ENCODE results near the gene CASD1. TPM values are rescaled to one million over a fixed set of nuclear protein-coding genes. Genes with fewer than 3 reads are reported as not detected.

The CASD1 gene
- total RNA-seq (20.2 TPM), polyA plus RNA-seq (34.2 TPM)
- long read RNA-seq, donor 1 = 0 reads
- long read RNA-seq, donor 2 = 0 reads
- long read RNA-seq, donor 3, partial matches to known transcripts = 0 of 4 reads
- long read RNA-seq, donor 3, other reads (novel, unspliced or antisense) = 0 of 4 reads
- long read RNA-seq, donor 4, partial matches to known transcripts = 0 of 1 reads
- long read RNA-seq, donor 4, other reads (novel, unspliced or antisense) = 0 of 1 reads
- long read RNA-seq, donor 5 = 0 reads
- long read RNA-seq, donor 6, transcript CASD1-201 (18 exons, 3,942 nt) = major isoform, 5 of 5 reads
- long read RNA-seq, donor 6, partial matches to known transcripts = 0 of 5 reads
- long read RNA-seq, donor 6, other reads (novel, unspliced or antisense) = 0 of 5 reads
- long read RNA-seq, donor 7 = 0 reads
- long read RNA-seq, donor 8, partial matches to known transcripts = 6 of 11 reads
- long read RNA-seq, donor 8, other reads (novel, unspliced or antisense) = 5 of 11 reads
- long read RNA-seq, donor 9 = 0 reads
- long read RNA-seq, donor 10, partial matches to known transcripts = 0 of 1 reads
- long read RNA-seq, donor 10, other reads (novel, unspliced or antisense) = 0 of 1 reads

DNA sequence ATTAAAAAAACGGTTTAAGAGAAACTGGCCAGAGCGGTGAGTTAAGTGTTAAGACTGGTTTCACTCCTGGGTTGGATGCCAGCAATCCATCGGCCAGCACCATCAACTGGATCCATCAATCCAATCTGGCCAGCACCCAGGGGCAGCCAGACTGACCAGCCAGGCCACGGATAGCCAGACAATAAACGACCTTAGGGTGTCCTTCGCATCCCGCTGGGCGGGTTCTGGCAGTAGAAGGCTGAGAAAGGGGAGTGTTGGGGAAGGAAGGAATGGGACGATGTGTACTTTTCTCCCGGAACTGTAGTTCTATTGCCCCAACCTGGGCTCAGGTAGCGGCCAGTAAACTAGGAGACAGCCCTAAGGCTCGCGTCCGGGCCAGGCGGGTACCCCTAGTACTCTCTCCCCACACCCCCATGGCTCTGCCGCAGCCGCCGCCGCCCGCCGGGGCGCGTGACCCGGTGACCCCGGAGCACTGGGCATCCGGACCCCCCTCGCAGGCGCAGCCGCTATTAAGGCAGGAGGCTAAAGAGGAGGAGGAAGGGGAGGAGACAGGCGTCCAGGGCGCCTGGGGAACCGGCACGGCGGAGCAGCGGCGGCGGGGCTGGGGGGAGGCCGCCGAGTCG, at the start of gene CASD1:
Gene CASD1, plus strand, starts transcription at position 546 of the 623 bp plus-strand sequence. CDS start 276 bp downstream, outside the sequence.
- peak; percentile 11 to 70 (median 43) for DNase-seq (ENCODE audit: low read depth in 6 of 9, low spot score in 9 of 9)
- WGBS = 6% methylated on average over 40 of the region's 40 CpGs
- H3K27ac ChIP-seq (ENCODE audit: low read depth in 1 of 2, low read length in 1 of 2) = peak within 1 kb of the TSS; percentile 89 to 90
- peaks cover 11 to 18% of the 10 kb centered on the region in 2 donors for H3K4me1 ChIP-seq (ENCODE audit: control insufficient read depth in 2 of 2, insufficient read depth in 2 of 2, low read length in 2 of 2)
- H3K4me3 ChIP-seq (ENCODE audit: low read length in 2 of 2) = peak within 1 kb of the TSS; percentile 78 to 86
- no peaks in the 10 kb centered on the region for H3K27me3 ChIP-seq (ENCODE audit: control insufficient read depth in 2 of 2, insufficient read depth in 1 of 2, low read length in 1 of 2)
- no peaks in the 10 kb centered on the region for H3K36me3 ChIP-seq (ENCODE audit: control insufficient read depth in 2 of 2, insufficient read depth in 2 of 2, low read length in 1 of 2)
- H3K9me3 ChIP-seq (ENCODE audit: control insufficient read depth in 2 of 2, insufficient read depth in 1 of 2, low read length in 1 of 2) = peaks cover 0 to 3% of the 10 kb centered on the region in 2 donors

DNA sequence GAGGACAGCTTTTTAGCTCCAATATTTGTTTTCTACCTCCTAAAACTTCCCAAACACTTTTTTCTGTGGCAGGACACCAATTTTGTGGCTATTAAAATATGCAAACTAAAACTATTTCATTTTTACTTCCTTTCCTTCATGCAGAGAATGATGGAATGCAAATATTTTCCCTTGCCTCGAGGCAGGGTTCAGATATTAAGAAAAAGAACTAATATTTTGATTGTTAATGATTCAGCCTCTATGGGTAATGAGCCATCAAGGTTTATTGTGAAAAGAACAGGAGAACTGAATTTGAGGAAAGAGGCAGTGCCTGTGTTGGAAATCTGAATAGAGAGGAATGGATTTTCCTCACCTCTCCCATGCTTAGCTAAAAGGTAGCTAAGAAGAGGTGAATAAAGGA, 43.1 kb upstream of the CASD1 start:
- H3K9me3 ChIP-seq (ENCODE audit: control insufficient read depth in 2 of 2, insufficient read depth in 1 of 2, low read length in 1 of 2) = no peaks in the 10 kb centered on the region
- DNase-seq (ENCODE audit: low read depth in 6 of 9, low spot score in 9 of 9) = no peak
- no peaks in the 10 kb centered on the region for H3K36me3 ChIP-seq (ENCODE audit: control insufficient read depth in 2 of 2, insufficient read depth in 2 of 2, low read length in 1 of 2)
- no peak overlapping the region for H3K27ac ChIP-seq (ENCODE audit: low read depth in 1 of 2, low read length in 1 of 2)
- H3K4me3 ChIP-seq (ENCODE audit: low read length in 2 of 2) = no peak overlapping the region
- H3K27me3 ChIP-seq (ENCODE audit: control insufficient read depth in 2 of 2, insufficient read depth in 1 of 2, low read length in 1 of 2) = no peaks in the 10 kb centered on the region
- 83% methylated on average over 1 of the region's 1 CpG for WGBS
- H3K4me1 ChIP-seq (ENCODE audit: control insufficient read depth in 2 of 2, insufficient read depth in 2 of 2, low read length in 2 of 2) = no peaks in the 10 kb centered on the region

DNA sequence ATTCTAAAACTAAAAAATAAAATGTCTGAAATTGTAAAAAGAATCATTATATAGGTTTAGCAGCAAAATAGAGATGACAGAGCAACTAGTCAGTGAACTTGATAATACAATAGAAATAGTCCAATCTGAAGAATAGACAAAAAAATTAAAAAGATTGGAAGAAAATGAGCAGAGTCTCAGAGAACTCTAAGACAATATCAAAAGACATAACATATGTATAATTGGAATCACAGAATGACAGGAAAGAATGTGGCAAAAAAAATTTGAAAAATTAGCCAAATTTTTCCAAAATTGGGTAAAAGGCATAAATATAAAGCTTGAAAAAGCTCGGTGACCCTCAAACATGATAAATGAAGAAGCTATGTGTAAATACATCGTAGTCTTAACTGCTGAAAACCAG, 38.0 kb upstream of the CASD1 start:
- Histone ChIP-seq H3K4me3 (ENCODE audit: low read length in 2 of 2) (no peak overlapping the region), H3K27ac (ENCODE audit: low read depth in 1 of 2, low read length in 1 of 2) (no peak overlapping the region), H3K36me3 (ENCODE audit: control insufficient read depth in 2 of 2, insufficient read depth in 2 of 2, low read length in 1 of 2) (no peaks in the 10 kb centered on the region), H3K27me3 (ENCODE audit: control insufficient read depth in 2 of 2, insufficient read depth in 1 of 2, low read length in 1 of 2) (no peaks in the 10 kb centered on the region), H3K4me1 (ENCODE audit: control insufficient read depth in 2 of 2, insufficient read depth in 2 of 2, low read length in 2 of 2) (no peaks in the 10 kb centered on the region), H3K9me3 (ENCODE audit: control insufficient read depth in 2 of 2, insufficient read depth in 1 of 2, low read length in 1 of 2) (no peaks in the 10 kb centered on the region)
- no peak for DNase-seq (ENCODE audit: low read depth in 6 of 9, low spot score in 9 of 9)
- WGBS = 96% methylated on average over 2 of the region's 2 CpGs

DNA sequence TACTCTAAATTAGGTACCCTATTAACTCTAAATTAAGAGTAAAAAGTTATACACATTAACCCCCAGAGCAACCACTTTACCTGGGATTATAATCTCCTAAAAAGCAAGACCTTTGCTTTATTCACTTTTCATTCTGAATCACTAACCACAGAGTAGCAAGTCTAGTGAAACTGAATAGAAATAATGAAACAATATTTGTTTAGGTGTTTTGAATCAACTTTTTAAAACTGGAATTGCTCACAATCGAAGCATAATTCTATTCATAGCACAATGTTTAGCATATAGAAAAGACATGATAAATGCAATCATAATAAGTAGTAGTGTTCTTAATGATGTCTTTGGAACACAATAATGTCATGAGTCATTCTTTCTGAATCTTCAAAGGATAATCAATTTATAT, 37.0 kb upstream of the CASD1 start:
- 96% methylated on average over 1 of the region's 1 CpG for WGBS
- Histone ChIP-seq H3K4me1 (ENCODE audit: control insufficient read depth in 2 of 2, insufficient read depth in 2 of 2, low read length in 2 of 2) (no peaks in the 10 kb centered on the region), H3K27ac (ENCODE audit: low read depth in 1 of 2, low read length in 1 of 2) (no peak overlapping the region), H3K27me3 (ENCODE audit: control insufficient read depth in 2 of 2, insufficient read depth in 1 of 2, low read length in 1 of 2) (no peaks in the 10 kb centered on the region), H3K4me3 (ENCODE audit: low read length in 2 of 2) (no peak overlapping the region), H3K36me3 (ENCODE audit: control insufficient read depth in 2 of 2, insufficient read depth in 2 of 2, low read length in 1 of 2) (no peaks in the 10 kb centered on the region), H3K9me3 (ENCODE audit: control insufficient read depth in 2 of 2, insufficient read depth in 1 of 2, low read length in 1 of 2) (no peaks in the 10 kb centered on the region)
- DNase-seq (ENCODE audit: low read depth in 6 of 9, low spot score in 9 of 9) = no peak

DNA sequence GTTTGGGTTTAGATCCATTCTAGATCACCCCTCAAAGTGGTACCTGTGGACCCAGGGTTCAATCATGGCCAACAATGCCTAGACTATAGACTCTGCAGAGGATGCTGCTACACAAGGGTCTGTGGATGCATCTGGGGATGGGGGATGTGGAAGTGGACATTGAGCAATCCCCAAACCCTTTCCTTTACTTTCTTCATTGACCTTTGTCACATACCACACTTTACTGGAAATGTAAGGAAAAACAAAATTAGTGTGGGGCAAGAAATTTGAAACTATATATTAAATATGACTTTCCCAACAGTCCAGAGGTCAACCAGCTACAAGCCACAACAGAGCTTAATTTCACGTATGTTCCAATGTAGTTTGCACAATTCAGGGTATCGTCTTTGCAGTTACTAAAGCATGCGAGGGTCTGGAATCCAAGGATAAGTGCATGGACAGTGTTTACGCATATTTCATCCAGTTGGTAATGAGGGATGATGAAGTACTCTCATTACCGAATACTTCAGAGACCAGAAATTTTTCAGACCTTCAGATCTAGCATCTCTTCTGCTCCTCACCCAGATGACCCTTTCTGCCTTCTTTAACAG, 33.3 kb upstream of the CASD1 start:
- H3K36me3 ChIP-seq (ENCODE audit: control insufficient read depth in 2 of 2, insufficient read depth in 2 of 2, low read length in 1 of 2) = no peaks in the 10 kb centered on the region
- no peaks in the 10 kb centered on the region for H3K9me3 ChIP-seq (ENCODE audit: control insufficient read depth in 2 of 2, insufficient read depth in 1 of 2, low read length in 1 of 2)
- no peaks in the 10 kb centered on the region for H3K27me3 ChIP-seq (ENCODE audit: control insufficient read depth in 2 of 2, insufficient read depth in 1 of 2, low read length in 1 of 2)
- no peak overlapping the region for H3K4me3 ChIP-seq (ENCODE audit: low read length in 2 of 2)
- H3K27ac ChIP-seq (ENCODE audit: low read depth in 1 of 2, low read length in 1 of 2) = no peak overlapping the region
- WGBS = 97% methylated on average over 5 of the region's 5 CpGs
- no peak for DNase-seq (ENCODE audit: low read depth in 6 of 9, low spot score in 9 of 9)
- no peaks in the 10 kb centered on the region for H3K4me1 ChIP-seq (ENCODE audit: control insufficient read depth in 2 of 2, insufficient read depth in 2 of 2, low read length in 2 of 2)

DNA sequence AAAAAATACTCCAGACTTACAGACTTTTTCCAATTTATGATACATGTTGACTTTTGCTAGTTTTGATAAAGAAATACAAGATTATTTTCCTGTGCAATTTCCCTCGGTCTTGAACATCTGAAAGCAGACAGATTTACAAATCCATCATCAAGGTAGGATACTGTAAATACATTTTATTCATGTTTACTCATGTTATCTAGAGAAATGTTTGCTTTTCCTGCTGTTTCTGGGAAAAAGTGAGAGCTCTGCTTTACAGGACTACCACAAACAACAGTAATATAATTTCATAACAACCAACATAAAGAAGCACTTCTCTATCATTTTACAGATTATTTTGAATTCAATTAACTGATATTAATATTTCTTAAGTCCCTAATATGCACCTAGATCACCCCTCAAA, 31.7 kb upstream of the CASD1 start:
- H3K4me1 ChIP-seq (ENCODE audit: control insufficient read depth in 2 of 2, insufficient read depth in 2 of 2, low read length in 2 of 2) = no peaks in the 10 kb centered on the region
- 96% methylated on average over 1 of the region's 1 CpG for WGBS
- DNase-seq (ENCODE audit: low read depth in 6 of 9, low spot score in 9 of 9) = no peak
- no peaks in the 10 kb centered on the region for H3K27me3 ChIP-seq (ENCODE audit: control insufficient read depth in 2 of 2, insufficient read depth in 1 of 2, low read length in 1 of 2)
- no peaks in the 10 kb centered on the region for H3K36me3 ChIP-seq (ENCODE audit: control insufficient read depth in 2 of 2, insufficient read depth in 2 of 2, low read length in 1 of 2)
- H3K27ac ChIP-seq (ENCODE audit: low read depth in 1 of 2, low read length in 1 of 2) = no peak overlapping the region
- no peak overlapping the region for H3K4me3 ChIP-seq (ENCODE audit: low read length in 2 of 2)
- H3K9me3 ChIP-seq (ENCODE audit: control insufficient read depth in 2 of 2, insufficient read depth in 1 of 2, low read length in 1 of 2) = no peaks in the 10 kb centered on the region

DNA sequence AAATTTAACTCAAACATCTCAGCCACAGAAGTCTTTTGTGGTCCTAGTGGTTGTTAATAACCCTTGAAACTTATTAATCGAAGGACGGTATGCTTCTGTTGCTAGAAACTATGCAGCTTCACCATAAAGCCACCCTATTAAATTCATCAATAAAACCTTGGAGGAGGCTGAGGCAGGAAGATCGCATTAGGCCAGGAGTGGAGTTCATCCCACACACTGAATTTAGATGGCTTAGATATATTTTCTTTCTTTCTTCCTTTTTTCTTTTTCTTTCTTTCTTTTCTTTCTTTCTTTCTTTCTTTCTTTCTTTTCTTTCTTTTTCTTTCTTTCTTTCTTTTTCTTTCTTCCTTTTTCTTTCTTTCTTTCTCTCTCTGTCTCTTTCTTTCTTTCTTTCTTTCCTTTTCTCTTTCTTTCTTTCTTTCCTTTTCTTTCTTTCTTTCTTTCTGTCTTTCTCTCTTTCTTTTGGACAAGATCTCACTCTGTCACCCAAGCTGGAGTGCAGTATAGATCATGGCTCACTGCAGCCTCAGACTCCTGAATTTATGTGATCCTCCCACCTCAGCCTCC, 30.9 kb upstream of the CASD1 start:
- Histone ChIP-seq H3K27me3 (ENCODE audit: control insufficient read depth in 2 of 2, insufficient read depth in 1 of 2, low read length in 1 of 2) (no peaks in the 10 kb centered on the region), H3K4me3 (ENCODE audit: low read length in 2 of 2) (no peak overlapping the region), H3K27ac (ENCODE audit: low read depth in 1 of 2, low read length in 1 of 2) (no peak overlapping the region), H3K36me3 (ENCODE audit: control insufficient read depth in 2 of 2, insufficient read depth in 2 of 2, low read length in 1 of 2) (no peaks in the 10 kb centered on the region), H3K9me3 (ENCODE audit: control insufficient read depth in 2 of 2, insufficient read depth in 1 of 2, low read length in 1 of 2) (no peaks in the 10 kb centered on the region), H3K4me1 (ENCODE audit: control insufficient read depth in 2 of 2, insufficient read depth in 2 of 2, low read length in 2 of 2) (no peaks in the 10 kb centered on the region)
- 97% methylated on average over 3 of the region's 3 CpGs for WGBS
- no peak for DNase-seq (ENCODE audit: low read depth in 6 of 9, low spot score in 9 of 9)

DNA sequence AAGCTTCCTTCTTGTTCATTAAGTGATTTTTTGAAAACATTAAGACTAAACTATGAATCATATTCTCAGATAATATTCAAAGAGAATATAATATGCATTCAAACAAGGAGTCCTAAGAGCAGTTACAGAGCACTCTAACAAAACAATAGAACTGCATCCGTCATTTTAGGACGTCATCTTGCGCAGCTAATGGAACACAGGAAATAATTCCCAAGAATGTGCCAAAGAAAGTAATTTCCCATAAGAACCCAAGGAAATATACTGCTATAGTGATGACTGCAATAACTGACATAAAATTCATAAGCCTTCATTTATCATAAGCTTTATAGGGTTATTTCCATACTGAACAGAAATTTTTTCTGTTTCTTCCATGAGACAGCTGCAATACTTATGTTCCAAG, 28.3 kb upstream of the CASD1 start:
- Histone ChIP-seq H3K9me3 (ENCODE audit: control insufficient read depth in 2 of 2, insufficient read depth in 1 of 2, low read length in 1 of 2) (no peaks in the 10 kb centered on the region), H3K27ac (ENCODE audit: low read depth in 1 of 2, low read length in 1 of 2) (no peak overlapping the region), H3K4me3 (ENCODE audit: low read length in 2 of 2) (no peak overlapping the region), H3K4me1 (ENCODE audit: control insufficient read depth in 2 of 2, insufficient read depth in 2 of 2, low read length in 2 of 2) (no peaks in the 10 kb centered on the region), H3K36me3 (ENCODE audit: control insufficient read depth in 2 of 2, insufficient read depth in 2 of 2, low read length in 1 of 2) (no peaks in the 10 kb centered on the region), H3K27me3 (ENCODE audit: control insufficient read depth in 2 of 2, insufficient read depth in 1 of 2, low read length in 1 of 2) (no peaks in the 10 kb centered on the region)
- DNase-seq (ENCODE audit: low read depth in 6 of 9, low spot score in 9 of 9) = no peak
- 96% methylated on average over 3 of the region's 3 CpGs for WGBS

DNA sequence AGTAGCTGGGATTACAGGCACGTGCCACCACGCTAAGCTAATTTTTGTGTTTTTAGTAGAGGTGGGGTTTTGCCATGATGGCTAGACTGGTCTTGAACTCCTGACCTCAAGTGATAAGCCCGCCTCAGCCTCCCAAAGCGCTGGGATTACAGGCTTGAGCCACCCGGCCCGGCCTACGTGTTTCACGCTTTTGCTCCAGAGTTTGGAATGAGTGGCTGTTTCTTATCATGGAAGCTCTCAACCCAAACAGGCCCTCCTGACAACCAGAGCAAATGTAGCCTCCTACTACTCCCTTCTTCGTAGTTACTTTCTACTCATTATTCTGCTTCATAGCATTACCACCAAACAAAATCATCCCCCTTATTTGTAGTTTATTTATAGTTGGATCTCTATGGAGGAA, 26.8 kb upstream of the CASD1 start:
- Histone ChIP-seq H3K27me3 (ENCODE audit: control insufficient read depth in 2 of 2, insufficient read depth in 1 of 2, low read length in 1 of 2) (no peaks in the 10 kb centered on the region), H3K4me1 (ENCODE audit: control insufficient read depth in 2 of 2, insufficient read depth in 2 of 2, low read length in 2 of 2) (no peaks in the 10 kb centered on the region), H3K36me3 (ENCODE audit: control insufficient read depth in 2 of 2, insufficient read depth in 2 of 2, low read length in 1 of 2) (no peaks in the 10 kb centered on the region), H3K27ac (ENCODE audit: low read depth in 1 of 2, low read length in 1 of 2) (no peak overlapping the region), H3K4me3 (ENCODE audit: low read length in 2 of 2) (no peak overlapping the region), H3K9me3 (ENCODE audit: control insufficient read depth in 2 of 2, insufficient read depth in 1 of 2, low read length in 1 of 2) (no peaks in the 10 kb centered on the region)
- WGBS = 96% methylated on average over 9 of the region's 9 CpGs
- no peak for DNase-seq (ENCODE audit: low read depth in 6 of 9, low spot score in 9 of 9)

Data from thymus (tissue), 14 donors.